ENCODE results near the gene RPS15. TPM values are rescaled to one million over a fixed set of nuclear protein-coding genes. Genes with fewer than 3 reads are reported as not detected.
"Not testable (repeated sequence)": the region's sequence is repeated elsewhere in the genome, so short reads cannot be mapped to it uniquely, and the experiment has no call there.

The RPS15 gene
- total RNA-seq, 1 donor from 2014 or later, result 1,045 TPM

- Mint-ChIP-seq H3K4me1 (ENCODE audit: low read depth, unreplicated experiment) (peaks cover 30% of the 10 kb centered on the region), H3K27ac (ENCODE audit: unreplicated experiment) (no peak overlapping the region), H3K27me3 (ENCODE audit: low read depth, unreplicated experiment) (no peaks in the 10 kb centered on the region), H3K36me3 (ENCODE audit: low read depth, unreplicated experiment) (peaks cover 6% of the 10 kb centered on the region), H3K9me3 (ENCODE audit: unreplicated experiment) (no peaks in the 10 kb centered on the region), H3K4me3 (ENCODE audit: unreplicated experiment) (peak overlapping the region; percentile 54)
- H3K4me1 ChIP-seq (ENCODE audit: insufficient read depth, low read length), result peaks cover 35% of the 10 kb centered on the region
- H3K4me2 ChIP-seq (ENCODE audit: low read length), result no peak overlapping the region
- peaks cover 97% of the 10 kb centered on the region for H3K79me2 ChIP-seq (ENCODE audit: insufficient read depth, low read length)
- no peak overlapping the region for H3K4me3 ChIP-seq (ENCODE audit: insufficient read depth, low read depth, low read length)
- H3K9ac ChIP-seq (ENCODE audit: low read length), result no peak overlapping the region
- no peak overlapping the region for H2AFZ ChIP-seq (ENCODE audit: low read depth, low read length)
- FAIRE-seq, result no peak
- DNase-seq (ENCODE audit: low read depth), result no peak
- H3K9me3 ChIP-seq (ENCODE audit: insufficient read depth, low read depth, low read length), result no peaks in the 10 kb centered on the region
- no peak for TF ChIP-seq EZH2 (IDR thresholded peaks at IDR 0.05; ENCODE audit: insufficient read depth, low read length)
- TF ChIP-seq, protein P1, sequence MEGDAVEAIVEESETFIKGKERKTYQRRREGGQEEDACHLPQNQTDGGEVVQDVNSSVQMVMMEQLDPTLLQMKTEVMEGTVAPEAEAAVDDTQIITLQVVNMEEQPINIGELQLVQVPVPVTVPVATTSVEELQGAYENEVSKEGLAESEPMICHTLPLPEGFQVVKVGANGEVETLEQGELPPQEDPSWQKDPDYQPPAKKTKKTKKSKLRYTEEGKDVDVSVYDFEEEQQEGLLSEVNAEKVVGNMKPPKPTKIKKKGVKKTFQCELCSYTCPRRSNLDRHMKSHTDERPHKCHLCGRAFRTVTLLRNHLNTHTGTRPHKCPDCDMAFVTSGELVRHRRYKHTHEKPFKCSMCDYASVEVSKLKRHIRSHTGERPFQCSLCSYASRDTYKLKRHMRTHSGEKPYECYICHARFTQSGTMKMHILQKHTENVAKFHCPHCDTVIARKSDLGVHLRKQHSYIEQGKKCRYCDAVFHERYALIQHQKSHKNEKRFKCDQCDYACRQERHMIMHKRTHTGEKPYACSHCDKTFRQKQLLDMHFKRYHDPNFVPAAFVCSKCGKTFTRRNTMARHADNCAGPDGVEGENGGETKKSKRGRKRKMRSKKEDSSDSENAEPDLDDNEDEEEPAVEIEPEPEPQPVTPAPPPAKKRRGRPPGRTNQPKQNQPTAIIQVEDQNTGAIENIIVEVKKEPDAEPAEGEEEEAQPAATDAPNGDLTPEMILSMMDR (IDR thresholded peaks at IDR 0.05; ENCODE audit: insufficient read depth, low read depth, low read length), result no peak
- H3K27me3 ChIP-seq (ENCODE audit: insufficient read depth, low read length), result no peaks in the 10 kb centered on the region
- peaks cover 93% of the 10 kb centered on the region for H4K20me1 ChIP-seq (ENCODE audit: insufficient read depth, low read length)
- H3K27ac ChIP-seq (ENCODE audit: low read depth, low read length), result no peak overlapping the region
- peaks cover 26% of the 10 kb centered on the region for H3K36me3 ChIP-seq (ENCODE audit: insufficient read depth, low read length)
Observed at GRCh38 chr19:1418951-1419738, 19.1 kb upstream of the RPS15 start.

- not testable (repeated sequence) for H3K4me2 ChIP-seq (ENCODE audit: low read length); H3K4me3 Mint-ChIP-seq (ENCODE audit: unreplicated experiment); H3K27ac Mint-ChIP-seq (ENCODE audit: unreplicated experiment); DNase-seq (ENCODE audit: low read depth); H3K36me3 Mint-ChIP-seq (ENCODE audit: low read depth, unreplicated experiment); H3K27me3 Mint-ChIP-seq (ENCODE audit: low read depth, unreplicated experiment); H3K9ac ChIP-seq (ENCODE audit: low read length); H3K9me3 Mint-ChIP-seq (ENCODE audit: unreplicated experiment); H3K27ac ChIP-seq (ENCODE audit: low read depth, low read length); FAIRE-seq; H3K27me3 ChIP-seq (ENCODE audit: insufficient read depth, low read length); H3K4me3 ChIP-seq (ENCODE audit: insufficient read depth, low read depth, low read length); H3K9me3 ChIP-seq (ENCODE audit: insufficient read depth, low read depth, low read length); H2AFZ ChIP-seq (ENCODE audit: low read depth, low read length)
- H4K20me1 ChIP-seq (ENCODE audit: insufficient read depth, low read length), result peaks cover 94% of the 10 kb centered on the region
- peaks cover 27% of the 10 kb centered on the region for H3K4me1 Mint-ChIP-seq (ENCODE audit: low read depth, unreplicated experiment)
- peaks cover 26% of the 10 kb centered on the region for H3K36me3 ChIP-seq (ENCODE audit: insufficient read depth, low read length)
- H3K4me1 ChIP-seq (ENCODE audit: insufficient read depth, low read length), result peaks cover 34% of the 10 kb centered on the region
- H3K79me2 ChIP-seq (ENCODE audit: insufficient read depth, low read length), result peaks cover 96% of the 10 kb centered on the region
Observed at GRCh38 chr19:1420085-1420484, 18.1 kb upstream of the RPS15 start.

DNA sequence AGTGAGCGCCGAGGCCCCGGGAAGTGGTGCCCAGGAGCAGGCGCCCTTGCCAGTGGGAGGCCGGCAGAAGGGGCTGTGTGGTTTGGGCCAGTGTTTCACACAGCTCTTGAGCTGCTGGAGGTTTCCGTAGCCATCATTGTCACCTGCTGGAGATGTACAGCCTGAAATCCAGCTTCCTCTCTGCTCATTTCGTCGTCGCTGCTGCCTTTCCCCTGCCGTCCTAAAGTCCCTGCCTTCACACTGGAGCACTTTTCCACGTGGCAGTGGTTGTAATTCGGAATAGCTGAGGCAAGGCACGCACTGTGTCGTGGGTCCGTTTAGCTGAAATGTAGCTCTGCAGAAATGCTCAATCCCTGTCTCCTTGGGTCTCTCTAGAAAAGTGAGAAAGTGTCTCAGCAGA lies 17.6 kb upstream of the RPS15 start:
- Histone ChIP-seq H3K9ac (ENCODE audit: low read length) (no peak overlapping the region), H3K36me3 (ENCODE audit: insufficient read depth, low read length) (peaks cover 26% of the 10 kb centered on the region), H2AFZ (ENCODE audit: low read depth, low read length) (no peak overlapping the region), H3K27me3 (ENCODE audit: insufficient read depth, low read length) (no peaks in the 10 kb centered on the region), H3K9me3 (ENCODE audit: insufficient read depth, low read depth, low read length) (no peaks in the 10 kb centered on the region), H3K27ac (ENCODE audit: low read depth, low read length) (no peak overlapping the region), H3K4me1 (ENCODE audit: insufficient read depth, low read length) (peaks cover 33% of the 10 kb centered on the region), H3K4me2 (ENCODE audit: low read length) (no peak overlapping the region), H4K20me1 (ENCODE audit: insufficient read depth, low read length) (peaks cover 95% of the 10 kb centered on the region), H3K79me2 (ENCODE audit: insufficient read depth, low read length) (peaks cover 95% of the 10 kb centered on the region), H3K4me3 (ENCODE audit: insufficient read depth, low read depth, low read length) (no peak overlapping the region)
- Mint-ChIP-seq H3K27ac (ENCODE audit: unreplicated experiment) (no peak overlapping the region), H3K9me3 (ENCODE audit: unreplicated experiment) (no peaks in the 10 kb centered on the region), H3K4me3 (ENCODE audit: unreplicated experiment) (no peak overlapping the region), H3K27me3 (ENCODE audit: low read depth, unreplicated experiment) (no peaks in the 10 kb centered on the region), H3K4me1 (ENCODE audit: low read depth, unreplicated experiment) (peaks cover 24% of the 10 kb centered on the region), H3K36me3 (ENCODE audit: low read depth, unreplicated experiment) (peaks cover 6% of the 10 kb centered on the region)
- DNase-seq (ENCODE audit: low read depth) (no peak), FAIRE-seq (no peak)
- TF ChIP-seq EZH2 (IDR thresholded peaks at IDR 0.05; ENCODE audit: insufficient read depth, low read length), result no peak
- TF ChIP-seq, protein P1 (IDR thresholded peaks at IDR 0.05; ENCODE audit: insufficient read depth, low read depth, low read length), result no peak
